GM19467 (cell line): ENCODE results near the gene NCF4.

Experiments
- ATAC-seq: cut with Tn5 transposase; IDR thresholded peaks from one replicate; pipeline ENCODE4 v1.9.1; 2021; ENCODE audit warnings: mild to moderate bottlenecking, moderate library complexity; ENCODE audit not compliant: unreplicated experiment

Gene NCF4

DNA sequence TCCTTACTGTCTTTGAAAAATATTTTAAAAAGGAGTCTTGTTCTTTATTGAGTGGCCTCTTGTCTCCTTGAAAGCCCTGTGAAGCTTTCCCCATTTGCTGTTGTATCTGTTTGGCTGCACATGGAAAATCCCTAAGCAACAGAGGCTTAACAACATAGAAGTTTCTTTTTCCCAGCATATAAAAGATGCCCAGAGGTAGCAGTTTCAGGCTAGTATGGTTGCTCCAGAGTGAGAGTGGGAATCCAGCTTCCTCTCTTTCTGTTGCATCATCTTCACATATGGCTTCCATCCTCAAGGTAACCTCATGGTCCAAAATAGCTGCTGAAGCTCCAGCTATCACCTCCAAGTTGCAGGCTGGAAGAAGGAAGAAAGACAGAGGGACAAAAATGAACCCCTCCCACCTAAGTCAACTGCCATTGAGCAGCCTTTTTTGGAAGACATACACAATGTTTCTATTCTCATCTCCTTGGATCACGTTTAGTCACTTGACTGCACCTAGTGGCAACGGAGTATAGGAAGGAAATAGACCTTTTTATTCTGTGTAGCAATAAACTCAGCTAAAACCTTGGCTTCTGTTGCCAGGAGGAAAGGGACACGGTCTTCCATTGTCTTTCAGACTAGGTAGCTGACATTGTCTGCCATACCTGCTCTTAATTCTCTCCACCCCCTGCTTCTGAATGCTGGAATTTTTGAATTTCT, 57.9 kb downstream of the NCF4 start:
- ATAC-seq: no peak

DNA sequence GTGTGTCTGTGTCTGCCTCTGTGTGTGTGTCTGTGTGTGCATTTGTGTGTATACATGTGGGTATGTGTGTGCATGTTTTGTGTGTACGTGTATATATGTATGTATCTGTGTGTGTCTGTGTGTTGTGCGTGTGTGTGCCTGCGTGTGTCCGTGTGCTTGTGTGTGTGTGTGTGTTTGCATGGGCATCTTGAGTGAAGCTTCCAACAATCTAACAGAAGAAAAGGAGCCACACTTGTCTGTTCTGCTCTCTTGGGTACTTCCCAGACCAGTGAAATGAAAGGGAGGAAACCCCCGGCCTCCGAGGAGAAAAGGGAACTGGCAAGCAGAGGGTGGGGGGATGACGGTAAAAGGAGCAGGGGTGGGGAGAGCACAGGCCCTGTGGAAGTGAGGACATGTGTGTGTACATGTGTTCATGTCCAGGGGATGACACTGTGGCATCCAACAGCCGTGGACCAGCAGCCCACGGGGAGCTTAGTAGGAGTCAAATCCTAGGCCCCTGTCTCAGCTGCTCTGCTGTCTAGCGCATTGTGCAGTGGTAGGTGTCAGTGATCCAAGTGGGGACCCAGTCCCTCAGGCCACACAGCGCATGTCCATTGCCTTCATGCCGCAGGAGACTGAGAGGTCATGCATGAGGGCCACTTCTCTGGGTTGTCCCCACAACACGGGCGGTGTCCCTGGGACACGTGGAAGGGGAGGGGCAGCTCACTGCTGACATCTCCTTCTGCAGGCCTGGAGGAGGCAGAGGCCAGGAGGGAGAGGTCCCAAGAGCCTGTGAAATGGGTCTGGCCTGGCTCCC, 60.7 kb downstream of the NCF4 start:
- ATAC-seq: no peak

DNA sequence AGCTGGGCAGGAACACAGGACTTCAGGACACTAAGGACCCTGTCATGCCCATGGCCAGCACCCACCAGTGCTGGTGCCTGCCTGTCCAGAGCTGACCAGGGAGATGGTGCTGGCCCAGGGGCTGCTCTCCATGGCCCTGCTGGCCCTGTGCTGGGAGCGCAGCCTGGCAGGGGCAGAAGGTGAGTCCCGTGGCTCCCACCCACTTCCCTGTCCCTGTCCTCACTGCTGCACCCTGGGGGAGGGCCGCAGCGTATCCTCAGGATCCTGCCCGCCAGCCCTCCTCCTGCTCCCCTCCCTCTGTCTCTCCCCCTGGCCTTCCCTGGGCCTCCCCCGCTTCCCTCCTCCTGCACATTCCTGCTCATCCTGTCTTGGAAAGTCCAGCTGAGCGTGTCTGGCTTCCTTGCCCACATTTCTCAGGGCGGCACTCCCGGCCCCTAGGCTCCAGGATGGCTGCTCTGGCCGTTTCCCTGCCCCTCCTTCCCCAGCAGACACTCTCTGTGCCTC, 61.4 kb downstream of the NCF4 start:
- ATAC-seq: no peak

DNA sequence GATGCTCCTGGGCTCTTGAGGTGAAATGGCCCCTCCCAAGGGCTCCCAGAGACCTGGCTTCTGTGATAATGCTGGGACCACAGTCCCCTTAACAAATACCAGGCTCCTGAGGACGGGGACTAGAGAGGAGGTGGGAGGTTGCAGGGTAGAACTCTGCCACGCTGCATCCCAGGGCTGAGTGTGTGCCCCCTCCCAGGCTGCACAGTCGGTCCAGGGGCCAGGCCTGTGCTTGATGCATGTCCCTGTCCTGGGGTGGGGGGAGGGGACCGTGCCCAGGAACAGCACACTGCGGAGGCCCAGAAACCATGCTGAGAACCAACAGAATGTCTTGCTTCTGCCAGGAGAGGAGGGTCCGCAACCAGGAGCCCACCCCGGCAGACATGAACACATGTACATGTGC, 61.9 kb downstream of the NCF4 start:
- ATAC-seq: no peak

DNA sequence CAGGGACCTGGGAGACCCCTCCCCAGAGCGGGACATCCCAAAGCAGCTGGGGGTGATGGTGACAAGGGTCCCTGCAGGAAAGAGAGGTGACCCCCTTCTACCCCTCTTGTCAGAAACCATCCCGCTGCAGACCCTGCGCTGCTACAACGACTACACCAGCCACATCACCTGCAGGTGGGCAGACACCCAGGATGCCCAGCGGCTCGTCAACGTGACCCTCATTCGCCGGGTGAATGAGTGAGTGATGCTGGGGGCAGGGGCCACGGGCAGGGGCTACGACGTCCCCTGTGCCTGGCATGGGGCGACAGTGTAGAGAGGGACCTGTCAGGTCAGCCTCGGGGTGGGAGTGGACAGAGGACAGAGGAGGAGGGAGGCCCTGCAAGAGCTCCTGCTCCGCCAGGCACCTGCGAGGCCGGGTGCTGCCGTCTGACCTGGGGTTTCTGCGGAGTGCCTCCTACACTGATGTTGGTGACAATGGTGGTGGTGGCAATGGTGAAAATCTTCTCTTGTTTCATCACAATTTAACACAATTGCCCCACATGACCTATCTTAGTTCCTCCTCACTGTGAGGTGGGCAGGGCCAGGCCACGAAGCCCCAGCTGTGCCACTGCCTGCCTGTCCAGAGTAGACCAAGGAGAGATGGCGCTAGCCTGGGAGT, 62.5 kb downstream of the NCF4 start:
- no peak for ATAC-seq

DNA sequence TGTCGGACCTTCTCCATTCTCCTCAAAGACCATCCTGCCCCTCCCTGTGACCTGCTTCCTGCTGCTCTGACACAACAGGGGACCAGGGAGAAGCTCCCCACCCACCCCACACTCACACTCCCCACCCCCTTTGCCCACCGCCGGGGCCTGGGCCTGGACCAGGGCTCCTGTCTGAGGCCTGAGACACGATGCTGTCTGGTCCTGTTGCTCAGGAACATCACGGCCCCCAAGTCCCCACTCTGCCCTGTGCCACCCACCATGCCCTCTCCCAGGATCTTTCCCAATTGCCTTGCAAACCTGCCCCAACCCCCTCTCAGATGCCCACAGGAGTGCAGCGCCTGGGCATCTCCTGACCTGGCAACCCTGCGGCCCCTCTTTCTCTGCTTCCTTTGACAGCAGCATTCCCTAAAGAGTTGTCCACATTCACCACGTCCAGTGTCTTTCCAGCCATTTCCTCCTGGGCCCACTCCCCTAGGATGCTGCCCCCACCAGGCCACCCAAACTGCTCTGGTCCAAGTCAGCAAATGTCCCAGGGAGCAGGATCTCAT, 63.4 kb downstream of the NCF4 start:
- no peak for ATAC-seq

DNA sequence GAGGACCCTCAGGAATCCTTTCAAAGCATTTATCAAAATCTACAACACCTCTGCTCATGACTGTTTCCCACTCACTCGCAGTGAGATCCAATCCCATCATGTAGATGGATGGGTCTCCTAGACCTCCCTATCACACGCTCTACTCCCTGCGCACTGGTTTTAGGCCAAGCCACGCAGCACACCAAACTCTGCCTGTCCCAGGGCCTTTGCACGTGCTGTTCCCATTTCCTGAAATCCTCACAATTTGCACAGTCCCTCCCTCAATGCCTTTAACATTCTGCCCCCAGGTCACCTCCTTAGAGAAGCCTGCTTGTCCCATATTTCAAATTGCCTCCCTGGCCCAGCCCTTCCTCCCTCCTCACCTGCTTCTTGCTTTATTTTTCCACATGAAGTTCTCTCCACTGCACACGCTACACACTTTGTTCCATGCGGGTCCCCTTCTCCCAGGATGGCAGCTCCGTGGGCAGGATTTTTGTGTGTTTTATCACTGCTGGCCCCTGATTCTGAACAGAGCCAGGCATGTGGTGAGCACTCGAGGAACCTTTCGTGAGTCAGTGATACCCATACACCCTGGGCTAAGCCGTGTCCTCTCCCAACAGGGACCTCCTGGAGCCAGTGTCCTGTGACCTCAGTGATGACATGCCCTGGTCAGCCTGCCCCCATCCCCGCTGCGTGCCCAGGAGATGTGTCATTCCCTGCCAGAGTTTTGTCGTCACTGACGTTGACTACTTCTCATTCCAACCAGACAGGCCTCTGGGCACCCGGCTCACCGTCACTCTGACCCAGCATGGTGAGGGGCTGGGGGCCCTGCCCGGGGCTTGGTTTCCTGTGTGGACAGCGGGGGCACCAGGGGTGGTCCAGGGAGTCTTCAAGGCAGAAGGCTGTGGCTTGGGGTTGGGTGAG, 64.8 kb downstream of the NCF4 start:
- ATAC-seq: no peak

DNA sequence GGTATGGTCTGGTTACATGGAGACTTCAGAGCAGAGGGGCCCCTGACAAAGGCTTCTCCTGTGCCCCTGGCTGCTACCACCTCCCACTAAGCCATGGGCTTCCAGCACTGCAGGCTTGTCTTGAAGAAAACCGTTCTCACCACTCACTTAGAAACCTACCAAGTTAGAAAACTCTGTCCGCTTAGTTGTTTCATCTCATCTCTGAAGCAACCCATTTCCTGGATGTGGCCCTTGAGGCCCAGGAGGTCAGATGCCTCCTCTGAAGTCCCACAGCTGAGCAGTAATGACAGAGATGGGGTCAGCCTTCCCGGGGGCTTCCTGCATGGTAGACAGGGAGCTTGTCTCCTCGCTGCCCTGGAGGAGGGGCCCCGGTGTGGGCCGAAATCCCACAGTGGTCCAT, 65.5 kb downstream of the NCF4 start:
- no peak for ATAC-seq

DNA sequence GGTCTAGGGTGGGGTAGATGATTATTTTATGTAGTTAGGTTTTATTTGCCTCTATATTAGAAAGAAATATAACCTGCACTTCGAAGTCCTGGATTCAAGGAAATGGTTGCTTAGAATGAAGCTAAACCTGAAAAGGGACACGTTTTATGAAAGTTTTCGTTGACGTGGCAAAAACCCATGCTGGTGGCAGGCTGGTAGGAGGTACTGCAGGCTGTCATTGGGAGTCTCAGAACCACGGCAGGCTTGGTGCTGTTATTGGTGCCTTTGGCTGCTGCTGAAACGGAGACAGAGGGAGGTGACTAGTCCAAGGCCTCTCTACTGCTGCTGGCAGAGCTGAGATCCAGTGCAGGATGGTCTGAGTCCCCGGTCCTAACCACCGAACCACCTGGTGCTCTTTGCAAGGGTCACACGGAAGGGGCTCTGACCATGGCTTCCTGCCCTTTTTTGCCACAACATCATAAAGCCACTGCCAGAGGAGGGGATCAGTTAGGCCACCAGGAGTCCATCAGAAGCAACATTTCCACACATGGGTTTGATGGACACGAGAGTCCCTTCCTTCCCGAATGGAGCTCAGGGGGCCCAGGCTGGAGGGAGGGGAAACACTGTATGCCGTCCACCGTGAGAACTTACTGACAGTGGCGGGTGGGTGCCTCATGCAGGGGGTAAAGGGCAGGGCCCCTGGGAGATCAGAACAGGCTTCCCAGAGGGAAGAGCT, 66.1 kb downstream of the NCF4 start:
- no peak for ATAC-seq
